Gastrocnemius medialis (tissue), 4 donors: ENCODE measurements around the gene DGKE.

ENCODE experiments used
- POLR2A ChIP-seq, 2 donors: fragments of 450-650 bp; IDR thresholded peaks; one replicate each; pipeline ENCODE4 v1.6.1; 2017; ENCODE audit warnings: antibody characterized with exemption in 2 of 2, mild to moderate bottlenecking in 2 of 2, moderate library complexity in 2 of 2
- TF ChIP-seq, protein P1 (sequence below), 5 experiments: fragments of 450-650 bp in 3 of 5; fragments of 200-600 bp in 2 of 5; sonication (generic) in 2 of 5; IDR thresholded peaks in 4 of 5; conservative IDR thresholded peaks in 1 of 5; 1 replicate in 4 of 5; 2 replicates in 1 of 5; pipeline ENCODE4 v1.5.1; 2016 to 2019; ENCODE audit warnings: antibody characterized with exemption in 5 of 5, mild to moderate bottlenecking in 3 of 5, moderate library complexity in 3 of 5

DNA sequence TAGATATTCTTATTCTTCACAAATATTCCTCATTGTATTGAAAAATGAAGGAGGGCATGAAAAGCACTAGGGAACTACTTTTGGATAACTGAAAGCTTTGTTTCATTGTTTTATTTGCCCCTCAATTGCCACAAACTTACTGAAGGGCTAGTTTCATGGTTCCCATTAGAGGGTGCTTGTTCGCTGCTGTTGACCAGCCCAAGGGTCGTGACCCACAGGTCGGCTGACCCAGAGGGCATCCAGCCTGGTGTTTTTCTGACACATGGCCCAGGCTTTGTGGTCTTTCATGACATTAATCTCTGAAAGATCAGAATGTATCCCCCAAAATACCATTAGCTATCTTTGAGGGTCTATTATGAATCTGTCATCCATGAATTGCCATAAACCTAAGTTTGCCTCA is 30.0 kb downstream of the DGKE start:
- TF ChIP-seq, protein P1, sequence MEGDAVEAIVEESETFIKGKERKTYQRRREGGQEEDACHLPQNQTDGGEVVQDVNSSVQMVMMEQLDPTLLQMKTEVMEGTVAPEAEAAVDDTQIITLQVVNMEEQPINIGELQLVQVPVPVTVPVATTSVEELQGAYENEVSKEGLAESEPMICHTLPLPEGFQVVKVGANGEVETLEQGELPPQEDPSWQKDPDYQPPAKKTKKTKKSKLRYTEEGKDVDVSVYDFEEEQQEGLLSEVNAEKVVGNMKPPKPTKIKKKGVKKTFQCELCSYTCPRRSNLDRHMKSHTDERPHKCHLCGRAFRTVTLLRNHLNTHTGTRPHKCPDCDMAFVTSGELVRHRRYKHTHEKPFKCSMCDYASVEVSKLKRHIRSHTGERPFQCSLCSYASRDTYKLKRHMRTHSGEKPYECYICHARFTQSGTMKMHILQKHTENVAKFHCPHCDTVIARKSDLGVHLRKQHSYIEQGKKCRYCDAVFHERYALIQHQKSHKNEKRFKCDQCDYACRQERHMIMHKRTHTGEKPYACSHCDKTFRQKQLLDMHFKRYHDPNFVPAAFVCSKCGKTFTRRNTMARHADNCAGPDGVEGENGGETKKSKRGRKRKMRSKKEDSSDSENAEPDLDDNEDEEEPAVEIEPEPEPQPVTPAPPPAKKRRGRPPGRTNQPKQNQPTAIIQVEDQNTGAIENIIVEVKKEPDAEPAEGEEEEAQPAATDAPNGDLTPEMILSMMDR (IDR thresholded peaks at IDR 0.05 in 4 of 5, conservative IDR thresholded peaks at IDR 0.05 in 1 of 5), result no peak
- TF ChIP-seq POLR2A (IDR thresholded peaks at IDR 0.05), result no peak
